Keratinocyte (primary cell): ENCODE measurements around the gene JAZF1.

Experiments used
- CTCF ChIP-seq, 3 experiments: IDR thresholded peaks in 1 of 3; conservative IDR thresholded peaks in 1 of 3; optimal IDR thresholded peaks in 1 of 3; 2 replicates in 2 of 3; 3 replicates in 1 of 3; pipeline versions ENCODE3 to v1.5.1; 2011; ENCODE audit warnings: low read length in 3 of 3, mild to moderate bottlenecking in 3 of 3, moderate library complexity in 2 of 3, control low read depth in 1 of 3, inconsistent platforms in 1 of 3; ENCODE audit not compliant: insufficient read depth in 2 of 3; ENCODE audit errors: extremely low read depth in 1 of 3
- EZH2 ChIP-seq: IDR thresholded peaks from one replicate; pipeline ENCODE4 v1.6.1; 2012; ENCODE audit warnings: inconsistent platforms, mild to moderate bottlenecking, low read length, moderate library complexity

GRCh38 chr7:28176645-28177044 is 4.0 kb downstream of the JAZF1 start:
- TF ChIP-seq CTCF (optimal IDR thresholded peaks at IDR 0.05 in 1 of 3, IDR thresholded peaks at IDR 0.05 in 1 of 3, conservative IDR thresholded peaks at IDR 0.05 in 1 of 3; ENCODE audit: extremely low read depth in 1 of 3, insufficient read depth in 2 of 3, low read length in 3 of 3) (no peak), EZH2 (no peak)
